Measurements from ENCODE around the gene COL7A1. TPM values are rescaled to one million over a fixed set of nuclear protein-coding genes. Genes with fewer than 3 reads are reported as not detected.
A peak's percentile ranks its signal among the peaks of the same experiment; 100 is the strongest.

COL7A1 gene
- total RNA-seq, 1 experiment from 2014 or later: 22.9 TPM

GRCh38 chr3:48524970-48525369 is 70.2 kb downstream of the COL7A1 start:
- H2BK15ac ChIP-seq (ENCODE audit: low read depth, low read length): no peak overlapping the region
- no peaks in the 10 kb centered on the region for H3K4me1 Mint-ChIP-seq
- H3K18ac ChIP-seq (ENCODE audit: insufficient read length, low read depth, low read length): no peak overlapping the region
- H2BK120ac ChIP-seq (ENCODE audit: low read depth, low read length, poor library complexity, severe bottlenecking): no peak overlapping the region
- H3K14ac ChIP-seq (ENCODE audit: insufficient read depth, low read length): no peak overlapping the region
- H3K79me1 ChIP-seq (ENCODE audit: insufficient read depth, low read depth, low read length, poor library complexity, severe bottlenecking): no peaks in the 10 kb centered on the region
- no peaks in the 10 kb centered on the region for H3K27me3 ChIP-seq (ENCODE audit: insufficient read depth, low read length)
- no peak overlapping the region for H3T11ph ChIP-seq (ENCODE audit: low read length)
- no peak overlapping the region for H4K8ac ChIP-seq (replicated peaks; ENCODE audit: insufficient read length, low read depth, low read length)
- H3K27ac ChIP-seq (ENCODE audit: insufficient read length, low read depth, low read length): no peak overlapping the region
- H3K9ac ChIP-seq (ENCODE audit: extremely low read depth, insufficient read length, low read length): no peak overlapping the region
- no peaks in the 10 kb centered on the region for H3K27me3 Mint-ChIP-seq (ENCODE audit: low read depth)
- peak overlapping the region in 2 of 3 experiments; percentile 79 to 91; a peak in 1 of 7 replicates for H3K27ac Mint-ChIP-seq
- H2BK20ac ChIP-seq (ENCODE audit: low read depth, low read length, poor library complexity, severe bottlenecking): no peak overlapping the region
- no peak overlapping the region for H4K5ac ChIP-seq (ENCODE audit: insufficient read length, low read depth, low read length)
- no peak overlapping the region for H3K4me3 Mint-ChIP-seq
- no peak overlapping the region for H3K56ac ChIP-seq (ENCODE audit: insufficient read length, low read depth, low read length)
- TF ChIP-seq CTCF (conservative IDR thresholded peaks at IDR 0.05): no peak
- H2BK12ac ChIP-seq (ENCODE audit: insufficient read length, low read depth, low read length): no peak overlapping the region
- no peak overlapping the region for H3K4me2 ChIP-seq (ENCODE audit: insufficient read depth, insufficient read length, low read length)
- no peak overlapping the region for H3K23ac ChIP-seq (ENCODE audit: insufficient read length, low read depth, low read length)
- no peak overlapping the region for H3K4ac ChIP-seq (ENCODE audit: low read depth, low read length)
- H3K36me3 Mint-ChIP-seq (ENCODE audit: insufficient read depth in 1 of 3, low read depth in 3 of 3): peaks cover 15 to 58% (median 34%) of the 10 kb centered on the region in 3 experiments; a peak in 6 of 7 replicates
- no peaks in the 10 kb centered on the region for H3K23me2 ChIP-seq (ENCODE audit: insufficient read length, low read depth, low read length, poor library complexity, severe bottlenecking)
- no peak overlapping the region for H4K91ac ChIP-seq (ENCODE audit: insufficient read length, low read depth, low read length)
- no peak overlapping the region for H2AK5ac ChIP-seq (ENCODE audit: insufficient read length, low read length)
- DNase-seq: no peak
- H2BK5ac ChIP-seq (ENCODE audit: insufficient read length, low read length): no peak overlapping the region
- H3K4me1 ChIP-seq (ENCODE audit: insufficient read depth, low read length): no peaks in the 10 kb centered on the region
- no peak overlapping the region for H2AFZ ChIP-seq (ENCODE audit: low read length)
- no peaks in the 10 kb centered on the region for H4K20me1 ChIP-seq (ENCODE audit: control insufficient read depth, insufficient read depth, insufficient read length)
- H3K9me3 ChIP-seq (ENCODE audit: control insufficient read depth, low read depth, low read length): no peaks in the 10 kb centered on the region
- no peaks in the 10 kb centered on the region for H3K79me2 ChIP-seq (ENCODE audit: insufficient read depth, low read length)
- WGBS (ENCODE audit: extremely low coverage, insufficient read length, low lambda C conversion rate): no CpG with 5 or more reads among the region's 9 CpGs
- no peaks in the 10 kb centered on the region; a peak in 1 of 5 replicates for H3K9me3 Mint-ChIP-seq

Data from H9 (cell line).